HG02884 (cell line): ENCODE measurements around the gene SPDYE9.
"Not testable (repeated sequence)": the region's sequence is repeated elsewhere in the genome, so short reads cannot be mapped to it uniquely, and the experiment has no call there.

Source experiments
- ATAC-seq: cut with Tn5 transposase; IDR thresholded peaks from one replicate; pipeline ENCODE4 v1.9.1; 2021; ENCODE audit warnings: mild to moderate bottlenecking, moderate library complexity; ENCODE audit not compliant: unreplicated experiment

Gene SPDYE9

GRCh38 chr7:73085938-73086337 lies at the start of gene SPDYE9:
Gene SPDYE9 (minus strand): TSS chr7:73086038. CDS start chr7:73084238, 1,800 bp downstream.
- ATAC-seq = not testable (repeated sequence)

- ATAC-seq = not testable (repeated sequence)
Observed at GRCh38 chr7:73134866-73135265, 49.0 kb upstream of the SPDYE9 start.

GRCh38 chr7:73132651-73133217 lies 46.9 kb upstream of the SPDYE9 start:
- ATAC-seq = not testable (repeated sequence)

- ATAC-seq = not testable (repeated sequence)
Observed at GRCh38 chr7:73130612-73131011, 44.8 kb upstream of the SPDYE9 start.

GRCh38 chr7:73124126-73124525 lies 38.3 kb upstream of the SPDYE9 start:
- not testable (repeated sequence) for ATAC-seq

GRCh38 chr7:73122778-73123447 lies 37.1 kb upstream of the SPDYE9 start:
- ATAC-seq = not testable (repeated sequence)

- not testable (repeated sequence) for ATAC-seq
Observed at GRCh38 chr7:73118155-73118554, 32.3 kb upstream of the SPDYE9 start.

- ATAC-seq = not testable (repeated sequence)
Observed at GRCh38 chr7:73057811-73058210, 28.0 kb downstream of the SPDYE9 start, which contains the start of gene SPDYE11. Gene SPDYE11 (minus strand): TSS chr7:73057911. CDS start chr7:73056111, 1,800 bp downstream.

GRCh38 chr7:73029666-73030065 lies 56.2 kb downstream of the SPDYE9 start, which contains the start of gene SPDYE8:
Gene SPDYE8 (minus strand): TSS chr7:73029766. CDS start chr7:73027966, 1,800 bp downstream.
- not testable (repeated sequence) for ATAC-seq
